LNCAP (cell line): Measurements from ENCODE around the gene SLC7A5.

Experiments used
- CTCF ChIP-seq: fragments of 450-650 bp; IDR thresholded peaks from 2 replicates; pipeline ENCODE4 v1.5.1; 2017; ENCODE audit warnings: mild to moderate bottlenecking

The SLC7A5 gene

GRCh38 chr16:87891764-87892163 lies 22.5 kb upstream of the SLC7A5 start:
- no peak for TF ChIP-seq CTCF

- TF ChIP-seq CTCF, result peak; percentile 14; the same call in 1 of the 2 replicates
Observed at GRCh38 chr16:87889762-87890161, 20.5 kb upstream of the SLC7A5 start.

- TF ChIP-seq CTCF, result no peak
Observed at GRCh38 chr16:87882436-87883019, 13.2 kb upstream of the SLC7A5 start.

GRCh38 chr16:87881324-87882200 lies 12.3 kb upstream of the SLC7A5 start:
- TF ChIP-seq CTCF, result no peak

GRCh38 chr16:87880117-87880696 lies 10.9 kb upstream of the SLC7A5 start:
- no peak for TF ChIP-seq CTCF

- TF ChIP-seq CTCF, result no peak
Observed at GRCh38 chr16:87878704-87879103, 9.4 kb upstream of the SLC7A5 start.

GRCh38 chr16:87877942-87878507 lies 8.7 kb upstream of the SLC7A5 start:
- no peak for TF ChIP-seq CTCF
